ENCODE results near the gene NLRP8.
A peak's percentile ranks its signal among the peaks of the same experiment; 100 is the strongest.
"Not testable (repeated sequence)": the region's sequence is repeated elsewhere in the genome, so short reads cannot be mapped to it uniquely, and the experiment has no call there.

NLRP8 gene

GRCh38 chr19:55947532-55947931, at the start of gene NLRP8:
NLRP8 (plus strand) TSS chr19:55947832.
- DNase-seq (ENCODE audit: low spot score), result no peak

GRCh38 chr19:55898911-55899310, 48.7 kb upstream of the NLRP8 start:
- no peak for DNase-seq (ENCODE audit: low spot score)

- DNase-seq (ENCODE audit: low spot score), result no peak
Observed at GRCh38 chr19:55901369-55902079, 46.1 kb upstream of the NLRP8 start.

GRCh38 chr19:55902080-55902751, 45.4 kb upstream of the NLRP8 start:
- no peak for DNase-seq (ENCODE audit: low spot score)

GRCh38 chr19:55907286-55907685, 40.3 kb upstream of the NLRP8 start:
- DNase-seq (ENCODE audit: low spot score), result no peak

- DNase-seq (ENCODE audit: low spot score), result no peak
Observed at GRCh38 chr19:55907746-55908145, 39.9 kb upstream of the NLRP8 start.

GRCh38 chr19:55909801-55910200, 37.8 kb upstream of the NLRP8 start:
- no peak for DNase-seq (ENCODE audit: low spot score)

- DNase-seq (ENCODE audit: low spot score), result no peak
Observed at GRCh38 chr19:55912916-55913315, 34.7 kb upstream of the NLRP8 start.

- peak; percentile 1 for DNase-seq (ENCODE audit: low spot score)
Observed at GRCh38 chr19:55913643-55914268, 33.9 kb upstream of the NLRP8 start.

- DNase-seq (ENCODE audit: low spot score), result no peak
Observed at GRCh38 chr19:55923556-55923955, 24.1 kb upstream of the NLRP8 start.

- no peak for DNase-seq (ENCODE audit: low spot score)
Observed at GRCh38 chr19:55927991-55928390, 19.6 kb upstream of the NLRP8 start.

GRCh38 chr19:55929258-55929657, 18.4 kb upstream of the NLRP8 start:
- DNase-seq (ENCODE audit: low spot score), result not testable (repeated sequence)

- no peak for DNase-seq (ENCODE audit: low spot score)
Observed at GRCh38 chr19:55930996-55931515, 16.6 kb upstream of the NLRP8 start.

- DNase-seq (ENCODE audit: low spot score), result no peak
Observed at GRCh38 chr19:55931936-55932386, 15.7 kb upstream of the NLRP8 start, which contains the start of gene NLRP13. NLRP13 (minus strand) TSS chr19:55932336; CDS start chr19:55932311, 25 bp downstream.

GRCh38 chr19:55935206-55935605, 12.4 kb upstream of the NLRP8 start:
- no peak for DNase-seq (ENCODE audit: low spot score)

- DNase-seq (ENCODE audit: low spot score), result no peak
Observed at GRCh38 chr19:55939206-55939605, 8.4 kb upstream of the NLRP8 start.

GRCh38 chr19:55940306-55940705, 7.3 kb upstream of the NLRP8 start:
- DNase-seq (ENCODE audit: low spot score), result no peak

- not testable (repeated sequence) for DNase-seq (ENCODE audit: low spot score)
Observed at GRCh38 chr19:55950566-55950965, 2.9 kb downstream of the NLRP8 start.

GRCh38 chr19:55956431-55956830, 8.8 kb downstream of the NLRP8 start:
- no peak for DNase-seq (ENCODE audit: low spot score)

GRCh38 chr19:55958356-55958755, 10.7 kb downstream of the NLRP8 start:
- no peak for DNase-seq (ENCODE audit: low spot score)

GRCh38 chr19:55959996-55960675, 12.5 kb downstream of the NLRP8 start:
- DNase-seq (ENCODE audit: low spot score), result no peak

- DNase-seq (ENCODE audit: low spot score), result no peak
Observed at GRCh38 chr19:55962186-55962585, 14.6 kb downstream of the NLRP8 start.

Measured in pons (tissue), 1 donor.